SIG-M5 (cell line): ENCODE measurements around the gene ZNF428.
"Not testable (repeated sequence)": the region's sequence is repeated elsewhere in the genome, so short reads cannot be mapped to it uniquely, and the experiment has no call there.

Experiments
- DNase-seq: peaks from one replicate; lab custom pipeline; 2025; lab: John Stamatoyannopoulos, UW

ZNF428 gene, protein sequence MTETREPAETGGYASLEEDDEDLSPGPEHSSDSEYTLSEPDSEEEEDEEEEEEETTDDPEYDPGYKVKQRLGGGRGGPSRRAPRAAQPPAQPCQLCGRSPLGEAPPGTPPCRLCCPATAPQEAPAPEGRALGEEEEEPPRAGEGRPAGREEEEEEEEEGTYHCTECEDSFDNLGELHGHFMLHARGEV

DNA sequence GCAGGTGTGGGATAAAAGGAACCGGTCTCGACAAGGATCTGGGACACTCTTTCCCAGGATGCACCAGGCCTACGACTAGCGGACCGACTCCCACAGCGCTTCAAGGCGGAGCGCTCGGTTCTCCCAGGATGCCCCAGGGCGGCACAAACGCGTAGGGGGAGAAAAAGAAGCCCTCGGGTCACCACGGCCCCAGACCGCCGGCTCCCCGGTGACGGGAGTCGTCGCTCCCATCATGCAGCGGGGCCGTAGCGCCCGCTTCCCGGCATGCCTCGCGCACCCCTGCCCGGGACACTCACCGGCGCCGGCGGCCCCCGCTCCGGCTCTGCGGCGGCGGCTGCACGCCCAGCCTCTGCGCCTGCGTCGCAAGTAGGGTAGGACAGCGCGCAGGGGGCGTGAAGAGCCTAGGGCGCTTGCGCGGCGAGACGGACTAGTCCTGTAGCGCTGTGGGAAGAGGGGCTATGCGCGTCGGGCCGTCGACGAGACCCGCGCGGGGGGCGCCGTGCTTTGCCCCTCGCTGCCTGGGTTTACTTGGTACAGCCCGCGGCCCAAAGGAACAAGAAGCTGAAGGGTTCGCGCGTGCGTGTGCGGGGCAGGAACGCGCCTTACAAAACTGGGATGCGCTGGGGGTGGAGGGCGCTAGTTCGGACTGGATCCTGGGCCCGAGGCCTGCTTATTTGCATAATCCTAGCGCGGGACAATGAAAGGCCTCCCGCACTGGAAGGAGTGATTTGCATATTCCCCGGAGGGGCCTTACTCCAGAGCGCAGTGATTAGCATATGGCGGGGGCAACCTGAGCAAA, at the start of gene ZNF428:
Gene ZNF428 (minus strand): TSS at position 368 of the 799 bp plus-strand sequence. CDS start 5,325 bp downstream, outside the sequence.
- DNase-seq: no peak

DNA sequence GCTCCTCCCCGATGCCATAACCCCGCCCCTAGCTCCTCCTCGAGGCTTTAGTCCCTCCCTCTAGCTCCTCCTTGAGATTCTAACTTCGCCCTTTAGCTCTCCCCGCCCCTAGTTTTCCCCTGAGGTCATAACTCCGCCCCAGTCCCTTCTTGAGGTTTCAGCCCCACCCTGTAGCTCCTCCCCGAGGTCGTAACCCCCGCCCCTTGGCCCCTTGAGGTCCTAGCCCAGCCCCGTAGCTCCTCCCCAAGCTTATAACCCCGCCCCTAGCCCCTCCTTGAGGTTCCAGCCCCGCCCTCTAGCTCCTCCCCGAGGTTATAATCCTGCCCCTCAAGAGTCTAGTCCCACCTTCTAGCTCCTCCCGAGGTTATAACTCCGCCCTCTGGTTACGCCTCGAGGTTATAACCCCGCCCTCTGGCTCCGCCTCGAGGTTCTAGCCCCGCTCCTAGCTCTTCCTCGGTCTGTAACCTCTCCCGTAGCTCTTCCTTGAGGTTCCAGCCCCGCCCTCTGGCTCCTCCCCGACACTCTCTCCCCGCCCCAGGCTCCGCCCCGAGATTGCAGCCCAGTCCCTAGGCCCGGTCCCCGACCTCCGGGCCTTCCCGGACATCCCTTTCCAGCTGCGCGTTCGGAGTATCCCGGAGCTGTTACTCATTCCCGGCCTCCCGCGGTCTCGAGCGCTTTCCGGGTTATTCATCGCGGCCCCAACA, 49.1 kb upstream of the ZNF428 start:
- DNase-seq: peak; percentile 92

DNA sequence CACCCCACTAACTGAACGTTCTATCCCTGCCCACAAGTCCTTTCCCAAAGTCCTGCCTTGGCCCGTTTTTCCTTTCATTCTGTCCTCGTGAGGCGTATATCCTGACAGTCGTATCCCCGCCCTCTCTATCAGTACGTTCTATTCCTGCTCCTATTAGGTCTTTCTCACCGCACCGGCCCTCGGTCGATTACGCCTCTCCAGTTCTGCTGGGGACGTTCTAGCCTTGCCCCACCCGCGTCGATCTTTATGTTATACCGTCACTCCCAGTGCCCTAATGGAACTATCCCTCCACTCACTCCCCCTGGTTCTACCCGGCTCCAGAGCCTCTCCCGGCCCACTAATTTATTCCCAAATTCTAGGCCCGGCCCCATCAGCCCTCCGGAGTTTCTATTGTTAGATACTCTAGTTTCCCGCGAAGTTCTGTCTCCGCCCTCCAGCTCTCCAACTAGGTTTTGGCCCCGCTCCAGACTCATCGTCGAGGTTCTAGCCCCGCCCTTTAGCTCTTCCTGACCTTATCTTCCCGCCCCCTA, 48.5 kb upstream of the ZNF428 start:
- no peak for DNase-seq

DNA sequence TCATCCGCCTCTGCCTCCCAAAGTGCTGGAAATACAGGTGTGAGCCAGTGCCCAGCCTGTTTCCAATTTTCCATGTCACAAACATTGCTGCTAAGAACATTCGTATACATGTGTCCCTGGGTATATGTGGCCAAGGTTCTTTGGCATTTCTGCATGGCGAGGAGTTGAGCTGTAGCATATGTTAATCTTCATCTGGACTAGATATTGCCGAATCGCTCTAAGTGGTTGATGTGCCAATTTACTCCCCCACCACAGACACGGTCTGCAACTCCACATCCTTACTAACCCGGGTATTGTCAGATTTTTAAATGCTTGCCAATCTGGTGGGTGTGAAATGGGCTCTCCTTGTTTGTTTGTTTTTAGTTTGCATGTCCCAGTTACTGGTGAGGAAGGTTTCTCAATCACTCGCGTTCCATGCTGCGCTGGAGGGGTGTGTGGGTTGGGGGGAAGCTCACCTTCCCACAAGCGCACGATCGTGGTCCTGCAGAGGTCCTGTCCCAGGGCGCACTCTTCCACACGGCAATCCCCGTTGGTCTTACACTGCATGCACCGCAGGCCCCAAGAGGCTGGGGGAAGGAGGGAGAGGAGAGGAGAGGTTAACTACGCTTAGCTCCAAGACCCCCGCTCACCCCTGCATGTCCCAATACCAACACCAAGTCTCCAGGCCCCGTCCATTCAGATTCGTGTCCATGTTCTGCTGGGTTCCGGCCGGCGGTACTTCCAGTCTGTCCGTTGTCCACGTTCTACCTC, 47.9 kb upstream of the ZNF428 start:
- no peak for DNase-seq

DNA sequence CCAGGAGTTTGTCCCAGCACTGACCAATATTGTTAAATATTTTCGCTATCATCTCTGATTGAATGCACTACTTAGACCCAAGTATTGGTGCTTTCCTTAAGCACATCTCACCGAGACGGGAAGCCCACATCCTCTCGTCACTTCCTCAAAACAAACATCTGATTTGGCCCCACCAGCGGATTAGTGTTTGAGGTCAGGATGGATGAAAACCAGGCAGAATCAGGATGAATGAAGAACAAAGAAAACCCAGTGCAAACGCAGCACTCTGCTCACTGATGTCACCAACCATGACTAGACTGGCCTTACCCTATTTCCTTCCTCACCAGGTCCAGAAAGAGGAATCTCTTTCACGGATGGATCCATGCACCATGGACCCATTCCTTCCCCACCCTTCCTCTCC, 44.6 kb upstream of the ZNF428 start:
- DNase-seq: no peak

DNA sequence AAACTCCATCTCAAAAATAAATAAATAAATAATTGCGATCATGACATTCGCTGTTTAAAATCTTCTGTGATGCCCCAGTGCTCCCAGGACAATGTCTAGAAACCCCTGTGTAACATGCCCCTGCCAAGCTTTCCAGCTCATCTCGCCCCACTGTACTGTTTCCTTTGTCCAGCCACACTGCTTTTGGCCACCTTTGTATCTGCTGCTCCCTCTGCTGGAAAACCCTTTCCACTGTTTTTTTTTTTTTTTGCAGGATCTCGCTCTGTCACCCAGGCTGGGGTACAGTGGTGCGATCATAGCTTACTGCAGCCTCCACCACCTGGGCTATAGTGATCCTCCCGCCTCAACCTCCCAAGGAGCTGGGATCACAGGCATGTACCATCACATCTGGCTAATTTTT, 43.1 kb upstream of the ZNF428 start:
- no peak for DNase-seq

DNA sequence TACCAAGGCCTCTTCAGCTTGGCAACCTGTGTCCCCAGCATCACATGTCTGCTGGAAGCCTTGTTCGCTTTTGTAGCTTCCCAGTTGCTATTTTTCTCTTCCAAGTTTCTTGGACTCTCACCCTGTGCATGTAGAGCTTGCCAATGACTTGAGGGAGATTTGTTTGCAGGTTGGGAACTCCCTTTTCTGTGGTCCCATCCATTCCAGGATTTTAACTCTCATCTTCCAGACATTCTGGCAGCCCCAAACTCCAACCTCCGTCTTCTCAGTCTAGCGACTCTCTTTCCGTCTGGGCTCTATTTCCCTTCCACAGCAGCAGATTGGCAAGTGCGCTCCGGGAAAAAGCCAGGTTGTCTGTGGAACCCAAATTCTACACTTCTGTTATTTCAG, 41.5 kb upstream of the ZNF428 start:
- DNase-seq: no peak

DNA sequence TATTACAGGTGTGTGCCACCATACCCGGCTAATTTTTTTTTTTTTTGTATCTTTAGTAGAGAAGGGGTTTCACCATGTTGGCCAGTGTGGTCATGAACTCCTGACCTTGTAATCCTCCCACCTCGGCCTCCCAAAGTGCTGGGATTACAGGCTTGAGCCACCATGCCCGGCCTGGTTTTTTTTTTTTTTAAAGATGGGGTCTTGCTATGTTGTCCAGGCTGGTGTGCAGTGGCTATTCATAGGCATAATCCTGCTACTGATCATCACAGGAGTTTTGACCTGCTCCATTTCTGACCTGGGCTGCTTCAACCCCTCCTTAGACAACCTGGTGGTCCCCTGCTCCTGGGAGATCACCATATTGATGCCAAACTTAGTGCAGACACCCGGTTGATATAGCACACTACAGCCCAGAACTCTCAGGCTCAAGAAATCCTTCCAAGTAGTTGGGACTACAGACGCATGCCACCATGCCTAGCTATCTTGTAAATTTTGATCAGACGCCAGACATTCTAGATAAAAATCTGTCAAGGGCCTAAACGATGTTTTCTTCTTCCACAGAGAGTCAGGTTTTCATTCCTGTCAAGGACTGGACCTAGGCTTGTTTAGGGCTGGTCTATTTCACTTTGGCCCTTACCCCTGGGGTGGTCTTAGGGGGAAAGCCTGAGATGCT, 41.0 kb upstream of the ZNF428 start:
- DNase-seq: no peak

DNA sequence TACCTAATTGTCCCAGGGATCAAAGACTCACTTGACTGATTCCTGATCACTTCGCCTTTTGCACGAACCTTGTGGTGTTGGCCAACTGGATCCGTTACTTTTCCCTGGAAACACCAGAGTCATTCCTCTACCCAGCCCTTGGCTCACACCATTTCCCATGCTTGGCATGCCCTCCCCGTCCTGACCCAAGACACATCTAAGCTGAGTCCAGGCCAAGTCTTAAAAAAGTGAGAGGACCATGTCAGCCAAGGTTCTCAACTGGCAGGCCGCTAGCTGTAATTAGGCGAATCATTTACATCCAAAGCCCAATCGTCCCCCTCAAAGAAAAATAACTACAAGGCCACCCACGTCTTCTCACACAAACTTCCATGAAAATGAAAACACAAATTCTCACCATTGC, 39.1 kb upstream of the ZNF428 start:
- no peak for DNase-seq

DNA sequence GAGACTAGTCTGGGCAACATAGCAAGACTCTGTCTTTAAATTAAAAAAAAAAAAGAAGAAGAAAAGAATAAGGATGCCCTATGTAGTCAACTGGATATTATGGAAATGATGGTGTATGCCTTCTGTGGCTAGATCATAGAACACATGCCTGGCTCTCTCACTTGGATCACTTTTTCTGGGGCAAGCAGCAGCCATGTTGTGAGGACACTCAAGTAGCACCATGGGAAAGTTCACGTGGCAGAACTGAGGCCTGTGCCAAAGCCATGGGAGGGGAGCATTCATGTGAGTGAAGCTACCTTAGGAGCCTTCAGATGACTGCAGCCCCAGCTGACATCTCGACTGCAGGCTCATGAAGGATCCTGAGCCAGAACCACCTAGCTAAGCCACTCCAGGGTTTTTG, 38.6 kb upstream of the ZNF428 start:
- DNase-seq: no peak

DNA sequence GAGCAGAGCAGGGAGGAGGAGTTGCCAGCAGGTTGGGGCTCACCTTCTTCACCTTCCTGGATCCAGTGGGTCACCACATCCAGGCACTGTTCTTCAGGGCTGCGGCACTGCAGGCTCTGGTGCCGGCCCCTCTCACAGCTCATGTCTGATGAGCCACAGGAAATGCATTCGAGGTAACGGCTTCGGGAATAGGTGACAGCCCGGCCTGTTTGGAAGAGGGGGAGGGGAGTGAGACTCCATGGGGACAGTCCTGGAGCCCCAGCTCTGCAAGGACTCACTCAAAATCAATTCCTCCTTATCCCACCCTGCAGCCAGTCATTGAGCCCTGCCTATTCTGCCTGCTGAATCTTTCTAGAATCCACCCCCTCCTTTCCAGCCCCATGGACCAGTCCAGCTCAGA, 37.0 kb upstream of the ZNF428 start:
- no peak for DNase-seq

DNA sequence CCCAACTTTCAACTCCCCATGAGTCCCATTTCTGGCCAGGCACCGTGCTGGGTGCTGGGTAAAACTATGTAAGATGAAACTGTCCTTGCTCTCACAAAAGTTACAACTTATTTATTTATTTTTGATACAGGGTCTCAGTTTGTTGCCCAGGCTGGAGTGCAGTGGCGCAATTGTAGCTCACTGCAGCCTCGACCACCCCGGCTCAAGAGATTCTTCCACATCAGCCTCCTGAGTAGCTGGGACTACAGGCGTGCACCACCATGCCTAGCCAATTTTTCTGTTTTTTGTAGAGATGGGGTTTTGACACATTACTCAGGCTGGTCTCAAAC, 33.1 kb upstream of the ZNF428 start:
- DNase-seq: no peak

DNA sequence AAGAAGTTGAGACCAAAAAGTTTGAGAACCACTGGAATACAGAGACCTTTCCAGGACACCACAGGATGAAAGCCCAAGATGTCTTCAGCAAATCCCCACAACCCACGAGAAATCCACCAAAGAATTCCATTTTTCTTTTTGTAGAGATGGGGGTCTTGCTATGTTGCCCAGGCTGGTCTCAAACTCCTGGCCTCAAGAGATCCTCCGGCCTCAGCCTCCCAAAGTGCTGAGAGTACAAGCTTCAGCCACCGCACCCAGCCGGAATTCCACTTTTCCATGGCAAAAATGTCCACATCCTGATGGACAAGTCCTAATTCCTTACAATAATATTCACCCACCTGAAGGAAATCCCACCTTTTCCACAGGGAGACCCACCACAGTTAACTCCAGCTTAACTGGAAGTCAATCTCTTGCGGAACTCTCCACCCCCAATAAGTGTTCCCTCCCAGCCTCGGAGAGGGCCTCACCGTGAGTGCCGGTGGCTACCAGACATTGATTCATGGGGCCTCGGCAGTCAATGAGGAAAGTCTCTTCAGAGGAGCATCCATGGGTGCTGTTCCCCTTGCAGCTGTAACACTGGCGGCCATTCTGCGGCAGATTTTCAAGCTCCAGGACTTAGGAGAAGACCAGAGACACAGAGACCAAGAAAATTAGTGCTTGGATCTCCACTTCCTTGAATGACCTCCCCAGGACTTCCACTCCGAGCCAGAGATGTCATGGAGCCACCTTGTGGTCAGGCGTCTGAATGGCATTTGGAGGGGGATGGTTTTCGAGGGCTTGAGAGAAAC, 32.5 kb upstream of the ZNF428 start:
- DNase-seq: no peak

DNA sequence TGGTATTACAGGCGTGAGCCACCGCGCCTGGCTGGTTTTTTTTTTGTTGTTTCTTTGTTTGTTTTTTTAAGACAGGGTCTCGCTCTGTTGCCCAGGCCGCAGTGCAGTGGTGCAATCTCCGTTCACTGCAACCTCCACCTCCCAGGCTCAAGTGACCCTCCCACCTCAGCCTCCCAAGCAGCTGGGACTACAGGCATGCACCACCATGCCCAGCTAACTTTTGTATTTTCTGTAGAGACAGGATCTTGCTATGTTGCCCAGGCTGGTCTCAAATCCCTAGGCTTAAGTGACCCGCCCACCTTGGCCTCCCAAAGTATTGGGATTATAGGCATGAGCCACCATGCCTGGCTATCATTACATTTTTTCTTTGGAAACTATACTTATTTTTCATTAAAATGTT, 30.8 kb upstream of the ZNF428 start:
- not testable (repeated sequence) for DNase-seq

DNA sequence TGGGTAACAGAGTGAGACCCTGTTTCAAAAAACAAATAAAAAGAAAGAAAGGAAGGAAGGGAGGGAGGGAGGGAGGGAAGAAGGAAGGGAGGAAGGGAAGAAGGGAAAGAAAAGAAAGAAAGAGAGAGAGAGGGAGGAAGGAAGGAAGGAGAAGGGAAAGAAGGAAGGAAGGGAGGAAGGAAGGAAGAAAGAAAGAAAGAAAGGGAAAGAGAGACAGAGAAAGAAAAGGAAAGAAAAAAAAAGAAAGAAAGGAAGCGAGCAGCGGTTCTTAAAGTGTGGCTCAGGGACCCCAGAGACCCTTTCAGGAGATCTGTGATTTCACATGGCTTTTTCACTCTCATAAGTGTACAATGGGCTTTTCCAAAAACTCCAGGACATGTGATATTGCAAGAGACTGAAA, 30.1 kb upstream of the ZNF428 start:
- DNase-seq: no peak

DNA sequence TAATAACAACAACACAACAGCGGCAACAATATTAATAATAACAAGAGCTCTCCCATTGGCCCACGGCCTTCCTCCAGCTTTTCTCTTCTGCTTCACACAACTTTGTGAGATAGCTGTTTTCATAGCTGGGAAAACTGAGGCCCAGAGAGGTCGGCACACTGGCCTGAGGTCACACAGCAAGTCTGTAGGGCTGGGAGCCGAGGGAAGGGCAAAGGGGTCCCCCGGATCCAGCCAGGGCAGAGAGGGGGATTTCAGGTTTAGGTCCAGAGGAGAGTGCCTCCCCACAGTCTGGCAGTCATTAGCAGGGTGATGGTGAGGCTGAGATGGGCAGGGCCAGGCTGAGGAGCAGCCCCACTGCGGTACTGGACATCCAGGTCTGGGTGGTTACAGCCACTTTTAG, 29.2 kb upstream of the ZNF428 start:
- DNase-seq: no peak

DNA sequence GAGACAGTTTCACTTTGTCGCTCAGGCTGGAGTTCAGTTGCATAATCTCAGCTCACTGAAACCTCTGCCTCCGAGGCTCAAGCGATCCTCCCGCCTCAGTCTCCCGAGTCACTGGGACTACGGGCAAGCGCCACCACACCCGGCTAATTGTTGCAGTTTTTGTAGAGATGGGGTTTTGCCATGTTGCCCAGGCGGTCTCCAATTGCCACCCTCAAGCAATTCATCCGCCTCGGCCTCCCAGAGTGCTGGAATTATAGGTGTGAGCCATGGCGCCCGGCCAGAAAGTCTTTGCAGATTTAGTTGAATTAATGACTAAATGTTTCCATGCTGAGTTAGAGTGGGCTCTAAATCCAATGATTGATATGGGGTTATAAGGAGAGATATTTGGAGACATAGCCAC, 24.8 kb upstream of the ZNF428 start:
- DNase-seq: no peak

DNA sequence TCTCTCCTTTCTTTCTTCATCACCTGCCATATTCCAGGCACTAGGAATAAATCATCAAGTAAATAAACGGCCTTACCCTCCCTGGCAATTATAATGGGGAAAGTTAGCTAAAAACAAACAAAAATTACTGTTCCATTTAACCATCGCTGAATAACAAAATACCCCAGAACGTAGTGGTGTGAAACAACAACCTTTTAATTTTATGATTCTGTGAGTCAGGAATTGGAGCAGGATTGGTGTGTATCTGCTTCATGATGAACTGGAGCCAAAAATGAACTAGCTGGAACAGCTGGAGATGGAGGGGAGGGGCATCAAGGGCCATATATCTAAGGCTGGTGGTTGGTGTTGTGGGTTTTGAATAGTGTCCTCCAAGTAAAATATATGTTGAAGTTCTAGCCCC, 23.9 kb upstream of the ZNF428 start:
- DNase-seq: no peak

DNA sequence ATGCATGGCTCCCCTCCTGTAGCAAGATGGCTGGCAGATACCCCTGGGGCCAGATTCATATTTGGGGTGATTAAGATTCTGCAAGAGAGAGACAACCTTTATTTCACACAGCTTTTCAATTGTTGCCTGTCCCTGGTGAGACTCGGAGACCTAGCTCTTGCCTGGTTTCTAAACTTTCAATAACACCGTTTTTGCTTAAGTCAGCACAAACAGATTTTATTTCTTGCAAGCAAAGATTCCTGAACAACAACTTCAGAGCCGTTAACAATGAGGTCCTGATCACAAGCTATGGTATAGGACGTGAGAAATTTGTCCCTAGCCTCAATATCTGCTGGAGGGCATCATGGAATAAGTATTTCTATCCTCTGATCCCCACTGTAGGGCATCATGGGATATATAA, 23.1 kb upstream of the ZNF428 start:
- no peak for DNase-seq

DNA sequence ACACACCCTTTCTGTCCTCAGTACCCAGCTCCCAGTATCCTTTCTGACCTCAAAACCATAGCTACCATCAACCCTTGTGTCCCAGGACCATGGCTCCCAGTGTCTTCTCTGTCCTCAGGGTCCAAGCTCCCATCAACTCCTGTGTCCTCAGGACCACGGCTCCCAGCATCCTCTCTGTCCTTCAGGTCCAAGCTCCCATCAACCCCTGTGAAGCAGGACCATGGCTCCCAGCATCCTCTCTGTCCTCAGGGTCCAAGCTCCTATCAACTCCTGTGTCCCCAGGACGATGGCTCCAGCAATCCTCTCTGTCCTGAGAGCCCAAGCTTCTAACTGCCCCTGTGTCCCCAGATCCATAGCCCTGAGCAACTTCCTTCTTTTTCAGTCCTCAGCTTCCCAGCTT, 21.9 kb upstream of the ZNF428 start:
- DNase-seq: no peak

DNA sequence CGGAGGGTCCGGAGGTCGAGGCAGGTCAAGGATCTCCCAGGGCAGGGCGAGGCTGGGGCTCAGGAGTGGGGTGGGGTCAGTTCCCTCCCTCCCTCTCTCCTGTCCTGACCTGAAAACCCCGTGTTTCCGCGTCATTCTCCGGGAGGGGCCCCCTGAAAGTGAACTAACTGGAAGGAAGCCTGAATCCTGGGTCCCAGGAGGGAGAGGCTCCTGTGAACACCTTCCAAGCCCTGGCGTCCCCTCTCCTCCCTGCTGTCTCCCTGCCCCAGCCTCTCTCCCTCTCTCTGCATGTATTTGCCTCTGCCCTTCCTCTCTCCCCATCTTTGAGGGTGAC, 21.0 kb upstream of the ZNF428 start:
- no peak for DNase-seq
